Endodermal cell (in vitro differentiated cells): Measurements from ENCODE around the gene XAGE1A. TPM values are rescaled to one million over a fixed set of nuclear protein-coding genes. Genes with fewer than 3 reads are reported as not detected.
"Not testable (repeated sequence)": the region's sequence is repeated elsewhere in the genome, so short reads cannot be mapped to it uniquely, and the experiment has no call there.

Experiments used
- DNase-seq: peaks from one replicate; pipeline ENCODE4 v3.0.0-alpha.2; 2017
- H3K27ac ChIP-seq: 2 replicates; pipeline ENCODE4 v1.5.1; 2013; ENCODE audit warnings: mild to moderate bottlenecking, low read depth, low read length, moderate library complexity
- H3K27me3 ChIP-seq: 2 replicates; pipeline ENCODE4 v1.6.1; 2013; ENCODE audit warnings: mild to moderate bottlenecking, low read length, moderate library complexity; ENCODE audit not compliant: insufficient read depth, control insufficient read depth, poor library complexity, severe bottlenecking
- H3K36me3 ChIP-seq: 2 replicates; pipeline ENCODE4 v1.7.0; 2013; ENCODE audit warnings: mild to moderate bottlenecking, low read length, moderate library complexity; ENCODE audit not compliant: control insufficient read depth, insufficient read depth
- H3K4me1 ChIP-seq: one replicate; pipeline ENCODE4 v1.7.0; 2013; ENCODE audit warnings: low read length; ENCODE audit not compliant: control insufficient read depth, insufficient read depth
- H3K4me3 ChIP-seq: 2 replicates; pipeline ENCODE4 v1.5.1; 2013; ENCODE audit warnings: mild to moderate bottlenecking, low read length, moderate library complexity
- H3K9ac ChIP-seq: 2 replicates; pipeline ENCODE4 v1.6.1; 2013; ENCODE audit warnings: mild to moderate bottlenecking, low read length, moderate library complexity; ENCODE audit not compliant: poor library complexity, severe bottlenecking; ENCODE audit errors: extremely low read depth
- H3K9me3 ChIP-seq: 2 replicates; pipeline ENCODE4 v1.6.1; 2013; ENCODE audit warnings: mild to moderate bottlenecking, low read length, moderate library complexity; ENCODE audit not compliant: control insufficient read depth
- H3K27ac Mint-ChIP-seq: 2 replicates; pipeline ENCODE4 v1.8.0; 2020; ENCODE audit warnings: mixed read lengths
- H3K27me3 Mint-ChIP-seq: 2 replicates; pipeline ENCODE4 v1.8.0; 2021; ENCODE audit warnings: mild to moderate bottlenecking, mixed read lengths; ENCODE audit not compliant: insufficient read depth
- H3K36me3 Mint-ChIP-seq: 2 replicates; pipeline ENCODE4 v1.8.0; 2020; ENCODE audit warnings: low read depth, mixed read lengths
- H3K4me1 Mint-ChIP-seq: 2 replicates; pipeline ENCODE4 v1.8.0; 2020; ENCODE audit warnings: mixed read lengths
- H3K4me3 Mint-ChIP-seq: 2 replicates; pipeline ENCODE4 v1.8.0; 2020; ENCODE audit warnings: mild to moderate bottlenecking, moderate library complexity, mixed read lengths
- H3K9me3 Mint-ChIP-seq: 2 replicates; pipeline ENCODE4 v1.8.0; 2020; ENCODE audit warnings: mild to moderate bottlenecking, mixed read lengths
- WGBS, 2 experiments: methylation state at CpG; one replicate each; pipeline versions ENCODE4 v1.1.5 to v1.1.7; 2013; ENCODE audit warnings: missing lambda C conversion rate in 2 of 2, mixed read lengths in 1 of 2; ENCODE audit not compliant: insufficient coverage in 1 of 2, insufficient read length in 1 of 2; 5-methylcytosine and 5-hydroxymethylcytosine counted together
- total RNA-seq, 2 donors: library from RNA; stranded (reverse); fragmentation: NEBNext Ultra II Directional in 1 of 2; extraction: Animal tissue kit (Norgen Biotek cat#: 25700) in 1 of 2; gene quantifications; 2 replicates in 1 of 2; 3 replicates in 1 of 2; pipeline ENCODE4 v1.2.1, GENCODE V29; 2021
- TF ChIP-seq, protein P1 (sequence below): fragments of 200-600 bp; sonication (generic); conservative IDR thresholded peaks from 2 replicates; pipeline ENCODE4 v1.5.0; 2021; ENCODE audit warnings: antibody characterized with exemption, mild to moderate bottlenecking

Gene XAGE1A
- total RNA-seq, 2 donors from 2014 or later, result not detected

GRCh38 chrX:52516987-52517325 is 21.3 kb downstream of the XAGE1A start, which contains the start of gene XAGE1B:
TSS of gene XAGE1B (minus strand) at chrX:52517063. CDS start at chrX:52515527, 1,536 bp downstream.
- not testable (repeated sequence) for H3K36me3 ChIP-seq, H3K4me3 ChIP-seq, DNase-seq, H3K9me3 ChIP-seq, H3K9ac ChIP-seq, H3K4me1 ChIP-seq, H3K9me3 Mint-ChIP-seq, H3K27ac ChIP-seq, H3K4me1 Mint-ChIP-seq, H3K36me3 Mint-ChIP-seq, H3K27me3 ChIP-seq, H3K27ac Mint-ChIP-seq, H3K27me3 Mint-ChIP-seq, H3K4me3 Mint-ChIP-seq
- WGBS, 2 experiments, result no CpG with 5 or more reads among the region's 18 CpGs

DNA sequence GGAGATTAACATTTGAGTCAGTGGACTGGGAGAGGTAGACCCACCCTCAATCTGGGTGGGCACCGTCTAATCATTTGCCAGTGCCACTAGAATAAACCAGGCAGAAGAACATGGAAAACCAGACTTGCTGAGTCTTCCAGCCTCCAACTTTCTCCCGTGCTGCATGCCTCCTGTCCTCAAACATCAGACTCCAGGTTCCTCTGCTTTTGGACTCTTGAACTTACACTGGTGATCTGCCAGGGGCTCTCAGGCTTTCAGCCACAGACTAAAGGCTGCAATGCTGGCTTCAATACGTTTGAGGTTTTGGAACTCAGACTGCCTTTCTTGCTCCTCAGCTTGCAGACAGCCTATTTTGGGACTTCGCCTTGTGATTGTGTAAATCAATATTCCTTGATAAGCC is 45.4 kb downstream of the XAGE1A start:
- not testable (repeated sequence) for H3K9me3 ChIP-seq, H3K27me3 ChIP-seq, H3K9ac ChIP-seq, H3K27ac Mint-ChIP-seq, H3K4me1 Mint-ChIP-seq, H3K4me1 ChIP-seq, H3K36me3 ChIP-seq, H3K4me3 ChIP-seq, H3K4me3 Mint-ChIP-seq, H3K27me3 Mint-ChIP-seq, H3K27ac ChIP-seq, DNase-seq, H3K36me3 Mint-ChIP-seq
- whole genome bisulfite sequencing, 2 experiments, result 72 to 91% methylated on average over 2 to 4 of the region's 4 CpGs
- peaks cover 41% of the 10 kb centered on the region for H3K9me3 Mint-ChIP-seq

GRCh38 chrX:52542311-52542710 is 46.7 kb downstream of the XAGE1A start:
- Mint-ChIP-seq H3K27me3 (no peaks in the 10 kb centered on the region), H3K36me3 (no peaks in the 10 kb centered on the region), H3K9me3 (peaks cover 41% of the 10 kb centered on the region), H3K4me3 (no peak overlapping the region), H3K4me1 (peaks cover 2% of the 10 kb centered on the region), H3K27ac (no peak overlapping the region)
- Histone ChIP-seq H3K36me3 (no peaks in the 10 kb centered on the region), H3K4me3 (no peak overlapping the region), H3K9ac (no peak overlapping the region), H3K27ac (no peak overlapping the region), H3K27me3 (no peaks in the 10 kb centered on the region), H3K9me3 (no peaks in the 10 kb centered on the region), H3K4me1 (no peaks in the 10 kb centered on the region)
- TF ChIP-seq, protein P1, sequence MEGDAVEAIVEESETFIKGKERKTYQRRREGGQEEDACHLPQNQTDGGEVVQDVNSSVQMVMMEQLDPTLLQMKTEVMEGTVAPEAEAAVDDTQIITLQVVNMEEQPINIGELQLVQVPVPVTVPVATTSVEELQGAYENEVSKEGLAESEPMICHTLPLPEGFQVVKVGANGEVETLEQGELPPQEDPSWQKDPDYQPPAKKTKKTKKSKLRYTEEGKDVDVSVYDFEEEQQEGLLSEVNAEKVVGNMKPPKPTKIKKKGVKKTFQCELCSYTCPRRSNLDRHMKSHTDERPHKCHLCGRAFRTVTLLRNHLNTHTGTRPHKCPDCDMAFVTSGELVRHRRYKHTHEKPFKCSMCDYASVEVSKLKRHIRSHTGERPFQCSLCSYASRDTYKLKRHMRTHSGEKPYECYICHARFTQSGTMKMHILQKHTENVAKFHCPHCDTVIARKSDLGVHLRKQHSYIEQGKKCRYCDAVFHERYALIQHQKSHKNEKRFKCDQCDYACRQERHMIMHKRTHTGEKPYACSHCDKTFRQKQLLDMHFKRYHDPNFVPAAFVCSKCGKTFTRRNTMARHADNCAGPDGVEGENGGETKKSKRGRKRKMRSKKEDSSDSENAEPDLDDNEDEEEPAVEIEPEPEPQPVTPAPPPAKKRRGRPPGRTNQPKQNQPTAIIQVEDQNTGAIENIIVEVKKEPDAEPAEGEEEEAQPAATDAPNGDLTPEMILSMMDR, result no peak
- WGBS, 2 experiments, result 100% methylated on average over 4 of the region's 6 CpGs; no CpG with 5 or more reads in 1 of the 2 experiments
- DNase-seq, result no peak

DNA sequence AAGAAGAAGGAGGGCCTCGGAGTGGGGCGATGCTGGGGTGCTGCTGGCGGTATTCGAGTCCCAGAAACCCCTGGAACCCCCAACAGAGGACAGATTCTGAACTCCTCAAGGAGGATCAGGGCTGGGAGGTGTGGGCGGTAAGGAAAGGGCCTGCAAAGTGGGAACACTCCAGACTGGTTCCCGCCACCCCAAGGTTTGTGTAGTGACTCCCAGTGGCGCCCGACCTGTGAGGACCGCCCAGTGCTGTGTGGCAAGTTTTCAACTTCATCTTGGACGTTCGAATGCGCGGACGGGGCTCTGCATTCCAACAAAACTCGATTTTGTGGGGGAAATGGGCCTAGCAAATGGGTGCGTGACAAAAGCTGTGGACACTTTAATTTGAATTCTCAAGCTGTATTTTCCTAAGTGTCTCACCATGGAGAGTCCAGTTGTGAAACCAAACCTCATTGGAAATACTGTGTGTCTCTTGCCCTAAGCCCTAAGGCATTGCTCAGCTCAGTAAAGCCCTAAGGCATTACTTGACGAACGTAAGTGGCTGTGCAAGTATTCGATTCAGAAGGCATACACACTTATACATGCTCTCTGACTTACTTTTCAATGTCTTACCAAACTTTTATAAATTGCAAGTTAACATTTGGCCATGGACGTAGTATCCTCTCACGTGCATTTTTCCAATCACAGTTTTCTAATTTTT is 48.7 kb downstream of the XAGE1A start:
- no peak overlapping the region for H3K4me3 Mint-ChIP-seq
- H3K9ac ChIP-seq, result no peak overlapping the region
- H3K27me3 ChIP-seq, result no peaks in the 10 kb centered on the region
- H3K4me1 Mint-ChIP-seq, result peaks cover 2% of the 10 kb centered on the region
- no peaks in the 10 kb centered on the region for H3K27me3 Mint-ChIP-seq
- H3K4me3 ChIP-seq, result no peak overlapping the region
- no peaks in the 10 kb centered on the region for H3K36me3 Mint-ChIP-seq
- no peaks in the 10 kb centered on the region for H3K4me1 ChIP-seq
- peaks cover 44% of the 10 kb centered on the region for H3K9me3 Mint-ChIP-seq
- no peak for DNase-seq
- H3K27ac ChIP-seq, result no peak overlapping the region
- H3K9me3 ChIP-seq, result no peaks in the 10 kb centered on the region
- no peaks in the 10 kb centered on the region for H3K36me3 ChIP-seq
- WGBS, 2 experiments, result 95 to 96% methylated on average over 3 to 19 of the region's 21 CpGs
- no peak overlapping the region for H3K27ac Mint-ChIP-seq
- TF ChIP-seq, protein P1, result no peak

- H3K36me3 Mint-ChIP-seq, H3K9ac ChIP-seq, DNase-seq, H3K4me3 Mint-ChIP-seq, H3K27ac ChIP-seq, H3K36me3 ChIP-seq, H3K27me3 ChIP-seq, H3K27me3 Mint-ChIP-seq, H3K27ac Mint-ChIP-seq, H3K4me1 Mint-ChIP-seq, H3K9me3 ChIP-seq, H3K4me1 ChIP-seq, H3K4me3 ChIP-seq: not testable (repeated sequence)
- 100% methylated on average over 1 of the region's 3 CpGs; no CpG with 5 or more reads in 1 of the 2 experiments for WGBS, 2 experiments
- peaks cover 44% of the 10 kb centered on the region for H3K9me3 Mint-ChIP-seq
Observed at GRCh38 chrX:52548769-52549168, 53.2 kb downstream of the XAGE1A start.
